ENCODE data around the gene DOCK2.

DNA sequence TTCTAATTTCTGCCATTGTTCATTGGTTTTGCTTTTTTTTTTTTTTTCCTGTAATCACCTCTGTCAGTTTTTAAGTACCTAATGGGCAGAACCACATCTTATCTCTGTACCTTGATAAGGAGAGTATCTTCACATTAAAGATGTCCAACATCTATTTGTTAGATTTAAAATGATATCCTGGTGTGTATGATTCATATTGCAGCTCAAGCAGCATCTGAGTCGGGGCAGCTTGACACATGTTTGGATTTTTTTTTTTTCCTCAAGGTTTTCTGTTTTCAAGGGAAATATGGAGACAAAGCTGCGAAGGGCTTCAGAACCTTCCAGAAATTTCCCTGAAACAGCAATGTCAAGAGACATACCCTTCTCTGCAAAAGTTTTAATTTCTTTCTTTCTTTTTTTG is 164.7 kb downstream of the DOCK2 start:
- TF ChIP-seq EZH2 (IDR thresholded peaks at IDR 0.05) (no peak), POLR2AphosphoS5 (IDR thresholded peaks at IDR 0.05; ENCODE audit: borderline replicate concordance, low read depth, low read length) (no peak), FOXP2 (optimal IDR thresholded peaks at IDR 0.05; ENCODE audit: control extremely low read depth, extremely low read length, insufficient read depth) (no peak)
